PC-9 (cell line): ENCODE measurements around the gene SGMS1.

Experiments
- EZH2 ChIP-seq: fragments of 200-600 bp; sonication (generic); IDR thresholded peaks from 2 replicates; pipeline ENCODE4 v1.8.0; 2017; ENCODE audit warnings: antibody characterized with exemption, low read depth
- TF ChIP-seq, protein P1 (sequence below): fragments of 200-600 bp; sonication (generic); conservative IDR thresholded peaks from 2 replicates; pipeline ENCODE4 v1.6.1; 2017; ENCODE audit warnings: mixed run types, antibody characterized with exemption, mild to moderate bottlenecking, moderate library complexity

DNA sequence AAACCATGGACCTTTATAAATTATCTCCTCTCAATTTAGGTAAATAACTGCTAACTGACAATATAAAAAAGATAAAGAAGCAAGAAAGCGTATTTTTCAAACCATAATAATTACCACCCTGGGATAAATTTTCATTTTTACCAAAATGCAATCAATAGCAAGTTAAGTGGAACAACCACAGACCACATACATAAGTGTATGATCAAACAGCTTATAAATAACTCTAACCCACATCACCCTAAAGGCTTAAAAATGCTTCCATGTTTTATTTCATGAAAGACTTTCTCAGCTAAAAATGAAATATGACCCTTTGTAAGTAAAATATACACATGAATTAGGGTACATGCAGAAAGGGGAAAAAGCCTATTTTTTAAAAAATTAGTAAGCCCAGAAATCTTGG is 156.5 kb downstream of the SGMS1 start:
- TF ChIP-seq, protein P1, sequence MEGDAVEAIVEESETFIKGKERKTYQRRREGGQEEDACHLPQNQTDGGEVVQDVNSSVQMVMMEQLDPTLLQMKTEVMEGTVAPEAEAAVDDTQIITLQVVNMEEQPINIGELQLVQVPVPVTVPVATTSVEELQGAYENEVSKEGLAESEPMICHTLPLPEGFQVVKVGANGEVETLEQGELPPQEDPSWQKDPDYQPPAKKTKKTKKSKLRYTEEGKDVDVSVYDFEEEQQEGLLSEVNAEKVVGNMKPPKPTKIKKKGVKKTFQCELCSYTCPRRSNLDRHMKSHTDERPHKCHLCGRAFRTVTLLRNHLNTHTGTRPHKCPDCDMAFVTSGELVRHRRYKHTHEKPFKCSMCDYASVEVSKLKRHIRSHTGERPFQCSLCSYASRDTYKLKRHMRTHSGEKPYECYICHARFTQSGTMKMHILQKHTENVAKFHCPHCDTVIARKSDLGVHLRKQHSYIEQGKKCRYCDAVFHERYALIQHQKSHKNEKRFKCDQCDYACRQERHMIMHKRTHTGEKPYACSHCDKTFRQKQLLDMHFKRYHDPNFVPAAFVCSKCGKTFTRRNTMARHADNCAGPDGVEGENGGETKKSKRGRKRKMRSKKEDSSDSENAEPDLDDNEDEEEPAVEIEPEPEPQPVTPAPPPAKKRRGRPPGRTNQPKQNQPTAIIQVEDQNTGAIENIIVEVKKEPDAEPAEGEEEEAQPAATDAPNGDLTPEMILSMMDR, result no peak
- no peak for TF ChIP-seq EZH2
